Mesothelial cell of epicardium (in vitro differentiated cells): ENCODE measurements around the gene NMT2. TPM values are rescaled to one million over a fixed set of nuclear protein-coding genes. Genes with fewer than 3 reads are reported as not detected.

Source experiments
- DNase-seq, 2 experiments: peaks; one replicate each; pipeline ENCODE4 v3.0.0; 2021; ENCODE audit warnings: low spot score in 2 of 2; ENCODE audit not compliant: unreplicated experiment in 2 of 2
- H3K27ac Mint-ChIP-seq: 2 replicates; pipeline ENCODE4 v1.8.0; 2021; ENCODE audit warnings: mixed read lengths
- H3K27me3 Mint-ChIP-seq: 2 replicates; pipeline ENCODE4 v1.8.0; 2021; ENCODE audit warnings: low read depth, mixed read lengths
- H3K36me3 Mint-ChIP-seq: 2 replicates; pipeline ENCODE4 v1.8.0; 2021; ENCODE audit warnings: mixed read lengths
- H3K4me1 Mint-ChIP-seq: 2 replicates; pipeline ENCODE4 v1.8.0; 2021; ENCODE audit warnings: mixed read lengths
- H3K4me3 Mint-ChIP-seq: 2 replicates; pipeline ENCODE4 v1.8.0; 2021; ENCODE audit warnings: mild to moderate bottlenecking, moderate library complexity, mixed read lengths
- H3K9me3 Mint-ChIP-seq: 2 replicates; pipeline ENCODE4 v1.8.0; 2021; ENCODE audit warnings: mixed read lengths
- total RNA-seq: library from RNA; stranded (reverse); gene quantifications from 3 replicates; pipeline ENCODE4 v1.2.1, GENCODE V29; 2021
- TF ChIP-seq, protein P1 (sequence below): fragments of 200-600 bp; sonication (generic); IDR thresholded peaks from one replicate; pipeline ENCODE4 v1.5.0; 2021; ENCODE audit warnings: antibody characterized with exemption; ENCODE audit not compliant: unreplicated experiment

The NMT2 gene
- total RNA-seq, 1 donor from 2014 or later = 21.9 TPM

DNA sequence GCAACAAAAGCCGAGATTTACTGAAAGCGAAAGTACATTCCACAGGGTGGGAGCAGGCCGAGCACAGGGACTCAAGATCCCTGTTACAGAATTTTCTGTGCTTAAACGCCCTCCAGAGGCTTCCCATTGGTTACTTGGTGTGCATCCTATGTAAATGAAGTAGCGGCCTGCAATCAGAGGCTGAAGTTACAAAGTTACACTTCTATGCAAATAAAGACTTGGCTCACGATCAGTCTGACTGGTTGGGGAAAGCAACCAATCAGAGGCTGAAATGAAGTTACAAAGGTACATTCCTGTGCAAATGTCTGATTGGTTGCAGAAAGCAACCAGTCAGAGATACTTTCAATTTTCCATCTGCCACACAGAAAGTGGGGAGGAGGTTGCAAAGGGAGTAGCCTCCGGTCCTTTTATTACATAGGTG, 84.0 kb downstream of the NMT2 start:
- Mint-ChIP-seq H3K9me3 (no peaks in the 10 kb centered on the region), H3K4me3 (peak overlapping the region; percentile 48), H3K36me3 (no peaks in the 10 kb centered on the region), H3K4me1 (no peaks in the 10 kb centered on the region), H3K27ac (no peak overlapping the region), H3K27me3 (peaks cover 2% of the 10 kb centered on the region)
- DNase-seq = no peak
- TF ChIP-seq, protein P1, sequence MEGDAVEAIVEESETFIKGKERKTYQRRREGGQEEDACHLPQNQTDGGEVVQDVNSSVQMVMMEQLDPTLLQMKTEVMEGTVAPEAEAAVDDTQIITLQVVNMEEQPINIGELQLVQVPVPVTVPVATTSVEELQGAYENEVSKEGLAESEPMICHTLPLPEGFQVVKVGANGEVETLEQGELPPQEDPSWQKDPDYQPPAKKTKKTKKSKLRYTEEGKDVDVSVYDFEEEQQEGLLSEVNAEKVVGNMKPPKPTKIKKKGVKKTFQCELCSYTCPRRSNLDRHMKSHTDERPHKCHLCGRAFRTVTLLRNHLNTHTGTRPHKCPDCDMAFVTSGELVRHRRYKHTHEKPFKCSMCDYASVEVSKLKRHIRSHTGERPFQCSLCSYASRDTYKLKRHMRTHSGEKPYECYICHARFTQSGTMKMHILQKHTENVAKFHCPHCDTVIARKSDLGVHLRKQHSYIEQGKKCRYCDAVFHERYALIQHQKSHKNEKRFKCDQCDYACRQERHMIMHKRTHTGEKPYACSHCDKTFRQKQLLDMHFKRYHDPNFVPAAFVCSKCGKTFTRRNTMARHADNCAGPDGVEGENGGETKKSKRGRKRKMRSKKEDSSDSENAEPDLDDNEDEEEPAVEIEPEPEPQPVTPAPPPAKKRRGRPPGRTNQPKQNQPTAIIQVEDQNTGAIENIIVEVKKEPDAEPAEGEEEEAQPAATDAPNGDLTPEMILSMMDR = no peak

DNA sequence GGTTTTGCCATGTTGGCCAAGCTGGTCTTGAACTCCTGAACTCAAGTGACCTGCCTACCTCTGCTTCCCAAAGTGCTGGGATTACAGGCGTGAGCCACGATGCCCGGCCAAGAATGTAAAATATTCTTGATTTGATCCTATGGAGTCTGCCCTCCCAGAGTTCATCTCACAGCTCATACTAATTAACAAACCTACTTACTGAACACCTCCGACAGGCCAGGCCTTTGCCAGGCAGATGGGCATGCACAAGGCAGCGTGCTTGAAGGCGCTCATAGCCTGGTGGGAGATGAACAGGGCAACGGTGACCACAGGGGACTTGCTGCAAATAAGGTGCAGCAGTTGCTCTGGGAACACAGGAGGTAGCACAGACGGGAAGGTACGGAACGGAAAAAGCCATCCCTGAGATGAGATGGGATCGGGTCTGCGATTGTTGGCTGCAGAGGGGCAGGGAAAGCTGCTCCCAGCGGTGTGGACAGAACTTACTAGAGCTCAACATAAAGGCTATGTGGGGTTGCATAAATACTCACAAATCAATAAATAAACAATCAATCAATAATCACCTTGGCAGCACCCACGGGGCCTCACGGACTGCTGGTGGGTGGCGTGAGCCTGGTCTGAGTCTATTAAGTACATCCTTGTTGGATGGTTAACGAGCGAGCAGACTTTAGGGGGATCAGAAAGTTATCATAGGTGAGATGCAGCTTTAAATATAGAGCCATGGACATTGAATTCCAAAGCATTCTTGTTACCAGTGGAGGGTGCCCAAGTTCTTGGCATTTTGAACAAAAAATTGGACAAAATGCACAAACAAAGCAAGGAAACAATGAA, 84.6 kb downstream of the NMT2 start:
- H3K27me3 Mint-ChIP-seq = peaks cover 2% of the 10 kb centered on the region
- no peaks in the 10 kb centered on the region for H3K4me1 Mint-ChIP-seq
- TF ChIP-seq, protein P1 = no peak
- H3K36me3 Mint-ChIP-seq = no peaks in the 10 kb centered on the region
- no peak for DNase-seq
- H3K27ac Mint-ChIP-seq = peak overlapping the region; percentile 41
- no peaks in the 10 kb centered on the region for H3K9me3 Mint-ChIP-seq
- peak overlapping the region; percentile 48 for H3K4me3 Mint-ChIP-seq

DNA sequence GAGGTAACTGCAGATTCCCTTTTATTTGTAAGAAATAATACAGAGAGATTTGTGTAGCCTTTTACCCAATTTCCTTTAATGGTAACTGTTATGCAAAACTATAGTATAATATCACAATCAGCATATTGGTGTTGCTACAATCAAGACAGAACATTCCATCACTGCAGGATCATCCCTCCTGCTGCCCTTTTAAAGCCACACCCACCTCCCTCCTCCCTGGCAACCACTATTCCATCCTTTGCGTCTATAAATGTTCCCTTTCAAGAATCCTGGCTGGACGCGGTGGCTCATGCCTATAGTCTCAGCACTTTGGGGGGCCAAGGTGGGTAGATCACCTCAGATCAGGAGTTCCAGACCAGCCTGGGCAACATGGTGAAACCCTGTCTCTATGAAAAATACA, 93.1 kb downstream of the NMT2 start:
- Mint-ChIP-seq H3K4me3 (no peak overlapping the region), H3K36me3 (peaks cover 12% of the 10 kb centered on the region), H3K4me1 (no peaks in the 10 kb centered on the region), H3K27ac (no peak overlapping the region), H3K9me3 (peaks cover 13% of the 10 kb centered on the region), H3K27me3 (no peaks in the 10 kb centered on the region)
- DNase-seq = no peak
- TF ChIP-seq, protein P1 = no peak

DNA sequence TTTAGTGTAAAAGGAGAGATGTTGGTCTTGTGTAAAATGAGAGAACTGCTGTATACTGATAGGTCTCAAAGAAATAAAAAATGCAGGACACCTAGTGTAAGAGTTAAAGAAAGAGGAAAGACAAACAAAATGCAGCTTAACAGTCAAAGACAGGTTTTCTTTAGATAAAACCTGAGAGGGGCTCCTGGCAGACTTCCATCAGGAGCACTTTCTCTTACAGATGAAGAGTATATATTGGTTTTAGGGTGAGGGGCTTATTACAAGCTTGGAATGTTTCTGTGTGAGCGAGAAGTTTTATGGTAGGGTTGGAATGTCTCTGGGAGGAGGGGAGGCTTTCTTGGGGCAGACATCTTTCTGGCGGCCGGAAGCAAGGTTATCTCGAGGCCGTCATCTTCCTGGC, 96.1 kb downstream of the NMT2 start:
- no peak overlapping the region for H3K27ac Mint-ChIP-seq
- H3K4me1 Mint-ChIP-seq = no peaks in the 10 kb centered on the region
- H3K4me3 Mint-ChIP-seq = no peak overlapping the region
- no peaks in the 10 kb centered on the region for H3K27me3 Mint-ChIP-seq
- peaks cover 12% of the 10 kb centered on the region for H3K36me3 Mint-ChIP-seq
- TF ChIP-seq, protein P1 = no peak
- DNase-seq = no peak
- peaks cover 22% of the 10 kb centered on the region for H3K9me3 Mint-ChIP-seq

DNA sequence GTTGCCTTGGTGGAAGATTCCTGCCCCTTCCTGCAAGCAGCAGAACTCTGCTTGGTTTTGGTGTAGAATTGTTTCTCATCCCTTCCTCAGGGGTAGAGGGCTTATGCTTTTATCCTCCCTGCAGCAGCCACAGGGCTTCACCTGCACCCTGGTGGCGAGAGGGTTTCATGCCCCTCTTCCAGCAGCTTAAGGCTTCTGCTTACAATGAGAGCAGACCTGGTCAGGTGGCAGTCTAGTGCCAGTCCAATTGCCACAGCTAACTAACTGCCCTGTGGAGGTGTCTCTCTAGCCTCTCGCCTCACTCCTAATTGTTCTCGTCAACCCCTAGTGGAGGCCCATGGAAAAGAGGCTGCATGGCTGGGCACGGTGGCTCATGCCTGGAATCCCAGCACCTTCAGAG, 99.3 kb downstream of the NMT2 start:
- H3K27ac Mint-ChIP-seq = no peak overlapping the region

More for the DNA sequence above, 99.3 kb downstream of the NMT2 start:
- H3K4me1 Mint-ChIP-seq = no peaks in the 10 kb centered on the region
- peaks cover 13% of the 10 kb centered on the region for H3K36me3 Mint-ChIP-seq
- peaks cover 33% of the 10 kb centered on the region for H3K9me3 Mint-ChIP-seq
- TF ChIP-seq, protein P1 = no peak
- peaks cover under 1% of the 10 kb centered on the region for H3K27me3 Mint-ChIP-seq
- no peak overlapping the region for H3K4me3 Mint-ChIP-seq
- DNase-seq = no peak
